ENCODE data around the gene RPS8.
"Not testable (repeated sequence)": the region's sequence is repeated elsewhere in the genome, so short reads cannot be mapped to it uniquely, and the experiment has no call there.

Gene RPS8

GRCh38 chr1:44820328-44821239 lies 45.2 kb downstream of the RPS8 start:
- DNase-seq (ENCODE audit: low spot score): no peak

DNA sequence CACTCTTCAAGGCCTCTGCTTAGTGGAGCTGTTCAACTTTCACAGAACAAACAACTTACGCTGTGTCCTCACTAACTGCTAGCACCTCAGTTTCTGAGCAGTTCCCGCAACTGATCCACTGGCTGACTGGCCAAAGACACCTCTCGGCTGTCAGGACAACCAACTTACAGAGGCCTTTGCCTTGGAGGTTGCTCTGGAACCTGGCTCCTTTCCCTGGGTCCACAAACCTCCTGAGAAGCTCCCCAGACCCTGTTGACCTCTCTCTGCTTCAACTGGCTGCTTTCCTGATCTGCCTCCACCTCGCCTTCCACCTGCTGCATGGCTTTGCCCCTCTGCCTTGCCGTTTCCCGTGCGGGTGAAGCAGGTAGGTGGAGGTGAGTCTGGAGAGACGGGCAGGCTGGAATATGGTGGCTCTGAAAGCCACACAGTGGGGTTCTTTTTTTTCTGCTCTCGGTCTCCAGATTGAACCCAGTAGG lies 45.9 kb downstream of the RPS8 start:
- no peak for DNase-seq (ENCODE audit: low spot score)

GRCh38 chr1:44822131-44822701 lies 46.9 kb downstream of the RPS8 start:
- no peak for DNase-seq (ENCODE audit: low spot score)

- no peak for DNase-seq (ENCODE audit: low spot score)
Observed at GRCh38 chr1:44822981-44823451, 47.7 kb downstream of the RPS8 start.

- DNase-seq (ENCODE audit: low spot score): not testable (repeated sequence)
Observed at GRCh38 chr1:44824392-44824791, 49.1 kb downstream of the RPS8 start.

- no peak for DNase-seq (ENCODE audit: low spot score)
Observed at GRCh38 chr1:44826375-44827196, 51.2 kb downstream of the RPS8 start.

GRCh38 chr1:44827197-44828002 lies 52.1 kb downstream of the RPS8 start:
- DNase-seq (ENCODE audit: low spot score): no peak

- DNase-seq (ENCODE audit: low spot score): no peak
Observed at GRCh38 chr1:44828003-44828651, 52.8 kb downstream of the RPS8 start.
